DMS114 treated with DMSO at 0.1 percent for 48 hours (cell line): ENCODE results near the gene PTGDR2.

ENCODE experiments used
- DNase-seq: peaks from one replicate; lab custom pipeline; 2025; ENCODE audit not compliant: unreplicated experiment; lab: John Stamatoyannopoulos, UW

Gene PTGDR2

GRCh38 chr11:60855726-60856633, at the start of gene PTGDR2:
PTGDR2 (minus strand) TSS chr11:60855950; CDS start chr11:60853722, 2,228 bp downstream.
- no peak for DNase-seq

GRCh38 chr11:60905047-60905446, 49.3 kb upstream of the PTGDR2 start:
- no peak for DNase-seq

- no peak for DNase-seq
Observed at GRCh38 chr11:60902625-60903024, 46.9 kb upstream of the PTGDR2 start.

GRCh38 chr11:60900673-60901404, 45.1 kb upstream of the PTGDR2 start:
- no peak for DNase-seq

GRCh38 chr11:60899977-60900376, 44.2 kb upstream of the PTGDR2 start:
- DNase-seq, result no peak

- DNase-seq, result peak; percentile 45
Observed at GRCh38 chr11:60899046-60899936, 43.5 kb upstream of the PTGDR2 start.

- DNase-seq, result no peak
Observed at GRCh38 chr11:60897496-60897895, 41.7 kb upstream of the PTGDR2 start.

- DNase-seq, result no peak
Observed at GRCh38 chr11:60895687-60896086, 39.9 kb upstream of the PTGDR2 start.

- no peak for DNase-seq
Observed at GRCh38 chr11:60891103-60891741, 35.5 kb upstream of the PTGDR2 start.

- DNase-seq, result no peak
Observed at GRCh38 chr11:60890696-60891095, 34.9 kb upstream of the PTGDR2 start.

GRCh38 chr11:60889869-60890311, 34.1 kb upstream of the PTGDR2 start:
- DNase-seq, result no peak

- DNase-seq, result no peak
Observed at GRCh38 chr11:60887556-60887955, 31.8 kb upstream of the PTGDR2 start.

- no peak for DNase-seq
Observed at GRCh38 chr11:60880643-60881282, 25.0 kb upstream of the PTGDR2 start.

- DNase-seq, result no peak
Observed at GRCh38 chr11:60879971-60880588, 24.3 kb upstream of the PTGDR2 start.

GRCh38 chr11:60879104-60879503, 23.4 kb upstream of the PTGDR2 start:
- DNase-seq, result no peak

GRCh38 chr11:60878245-60879101, 22.7 kb upstream of the PTGDR2 start:
- DNase-seq, result no peak

- no peak for DNase-seq
Observed at GRCh38 chr11:60876168-60876485, 20.4 kb upstream of the PTGDR2 start.

GRCh38 chr11:60875366-60876167, 19.8 kb upstream of the PTGDR2 start:
- DNase-seq, result no peak
